Measurements from ENCODE around the gene CADPS.

The CADPS gene

DNA sequence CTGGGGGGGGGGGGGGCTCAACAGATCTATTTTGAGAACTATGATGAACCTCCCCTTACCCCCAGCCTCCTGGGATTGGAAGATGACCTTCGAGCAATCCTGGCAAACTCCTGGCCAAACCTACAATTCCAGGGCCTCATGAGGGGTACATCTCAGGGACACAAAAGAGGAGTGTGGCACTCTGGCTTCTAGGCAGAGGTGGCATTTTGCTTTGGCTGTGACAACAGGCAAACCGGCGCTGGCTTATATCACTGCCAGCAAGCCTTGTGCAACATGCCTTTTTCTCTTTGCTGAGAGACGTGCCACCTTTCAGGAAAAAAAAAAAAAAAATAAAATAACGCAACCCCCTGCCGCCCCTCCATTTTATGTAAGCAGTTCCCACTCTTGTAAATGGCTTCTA, 470.1 kb downstream of the CADPS start:
- DNase-seq = no peak

DNA sequence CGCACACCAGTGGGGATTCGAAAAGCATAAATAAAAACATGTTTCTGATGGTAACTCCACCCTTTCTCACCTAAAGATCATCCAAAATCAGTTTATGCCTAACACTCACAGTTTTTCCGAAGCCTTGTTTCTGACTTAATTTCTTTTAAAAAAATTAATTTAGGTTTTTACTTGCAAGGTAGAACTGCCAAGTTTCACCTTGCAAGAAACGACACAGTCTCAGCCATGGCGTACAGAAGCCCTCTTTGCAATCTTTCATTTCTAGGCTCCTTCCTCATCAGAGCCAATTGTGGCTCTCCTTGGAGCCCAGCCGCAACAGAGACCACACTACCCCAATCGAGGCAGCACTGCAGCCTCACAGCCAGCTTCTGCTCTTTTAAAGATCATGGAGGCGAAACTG, 470.9 kb downstream of the CADPS start:
- no peak for DNase-seq

DNA sequence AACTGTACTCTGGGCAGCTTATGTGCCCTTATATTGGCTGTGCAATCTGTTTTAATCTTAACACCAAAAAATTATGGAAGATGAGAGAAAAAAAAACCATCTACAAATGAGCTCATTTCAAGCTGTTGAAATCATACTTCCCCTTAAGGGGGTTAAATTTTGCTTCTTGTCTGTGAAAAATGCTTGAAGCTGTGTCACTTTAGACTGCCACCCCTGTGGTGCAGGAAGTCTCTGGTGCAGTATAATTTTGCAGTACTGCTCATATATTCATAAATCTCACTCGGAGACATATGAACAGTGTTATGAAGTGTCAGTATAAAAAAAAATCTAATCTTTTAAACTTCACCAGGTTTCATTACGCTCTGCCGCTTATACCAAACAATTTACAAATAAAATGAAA, 471.5 kb downstream of the CADPS start:
- no peak for DNase-seq

DNA sequence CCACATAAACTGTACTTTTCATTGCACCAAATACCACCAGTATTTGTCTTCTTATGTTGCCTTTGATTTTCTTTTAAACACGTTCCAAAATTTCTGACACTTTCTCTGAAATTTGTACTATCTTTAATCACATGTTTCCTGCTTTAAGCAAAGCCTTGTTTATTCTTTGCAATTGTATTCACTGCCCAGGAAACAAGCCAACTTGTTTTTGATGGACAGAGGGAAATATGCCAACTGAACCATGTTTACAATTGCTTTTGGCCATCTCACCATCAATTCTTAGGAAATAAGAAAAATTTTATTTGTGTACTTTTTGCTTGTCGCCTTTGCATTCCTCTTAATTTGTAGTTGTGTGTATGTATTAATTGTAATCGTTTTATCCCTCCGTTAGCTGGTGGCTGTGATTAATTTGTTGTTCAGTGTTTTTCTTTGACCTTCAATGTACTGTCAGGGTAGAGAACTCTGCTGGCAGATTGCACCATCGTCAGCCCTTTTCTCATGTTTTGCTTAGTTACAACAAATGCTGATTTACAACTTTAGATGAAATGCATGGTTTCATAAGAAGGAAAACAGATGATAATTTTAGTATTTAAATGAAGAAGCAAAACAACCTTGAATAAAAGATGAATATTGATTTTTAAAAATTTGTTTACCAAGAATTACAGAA, 482.5 kb downstream of the CADPS start:
- DNase-seq = no peak

DNA sequence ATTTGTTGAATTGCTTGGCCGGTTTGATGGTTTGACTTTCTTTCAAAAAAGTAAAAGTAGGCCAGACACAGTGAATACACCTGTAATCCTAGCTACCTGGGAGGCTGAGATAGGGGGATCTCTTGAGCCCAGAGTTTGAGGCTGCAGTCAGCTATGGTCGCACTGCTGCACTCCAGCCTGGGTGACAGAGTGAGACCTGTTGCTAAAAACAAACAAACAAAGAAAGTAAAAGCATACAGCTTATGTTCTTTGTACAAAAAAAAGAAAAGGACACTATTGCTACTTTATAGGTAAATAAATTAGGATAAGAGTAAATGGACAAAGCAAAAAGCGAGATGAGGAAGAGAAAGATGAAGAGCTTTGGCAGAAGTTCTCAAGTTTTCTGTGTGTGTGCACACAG, 488.0 kb downstream of the CADPS start:
- DNase-seq = no peak

DNA sequence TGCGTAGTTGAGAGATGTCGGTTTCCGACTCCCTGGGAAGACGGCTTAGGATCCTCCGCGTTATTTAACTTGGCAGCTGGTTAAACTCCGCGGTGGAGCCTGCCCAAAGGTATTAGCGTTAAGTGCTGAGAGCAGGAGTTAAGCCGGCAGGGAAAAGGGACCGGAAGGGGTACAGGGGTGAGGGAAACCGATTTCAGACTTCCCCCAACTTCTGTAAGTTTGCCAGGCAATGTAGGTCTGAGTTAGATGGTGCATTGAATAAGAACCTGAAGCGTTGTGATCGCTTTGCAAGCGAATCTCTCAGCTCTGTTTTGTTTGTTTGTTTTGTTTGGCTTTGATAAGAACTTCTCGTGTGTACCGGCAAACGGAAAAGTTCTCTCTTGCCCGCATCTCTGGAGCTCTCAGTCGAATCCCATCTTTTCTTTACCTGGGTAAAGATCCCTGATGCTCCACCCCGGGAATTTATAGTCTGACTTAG, 495.9 kb downstream of the CADPS start:
- DNase-seq = no peak

DNA sequence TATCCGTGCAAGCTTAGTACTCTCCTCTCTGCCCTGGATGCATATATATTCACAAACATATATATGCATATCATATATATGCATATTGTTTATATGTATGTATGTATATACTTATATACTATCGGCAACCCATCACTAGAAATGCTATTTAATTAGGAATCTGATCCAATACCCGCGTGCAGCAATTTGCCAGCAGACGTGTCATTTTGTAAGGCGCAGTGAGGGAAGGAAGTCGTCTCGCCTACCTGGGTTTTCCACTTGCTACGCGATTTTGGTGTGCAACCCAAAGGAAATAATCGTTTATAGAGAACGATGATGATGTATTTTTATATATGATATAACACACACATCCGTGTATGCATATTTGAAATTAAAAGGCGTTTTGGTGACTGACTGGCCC, 496.3 kb downstream of the CADPS start:
- no peak for DNase-seq

DNA sequence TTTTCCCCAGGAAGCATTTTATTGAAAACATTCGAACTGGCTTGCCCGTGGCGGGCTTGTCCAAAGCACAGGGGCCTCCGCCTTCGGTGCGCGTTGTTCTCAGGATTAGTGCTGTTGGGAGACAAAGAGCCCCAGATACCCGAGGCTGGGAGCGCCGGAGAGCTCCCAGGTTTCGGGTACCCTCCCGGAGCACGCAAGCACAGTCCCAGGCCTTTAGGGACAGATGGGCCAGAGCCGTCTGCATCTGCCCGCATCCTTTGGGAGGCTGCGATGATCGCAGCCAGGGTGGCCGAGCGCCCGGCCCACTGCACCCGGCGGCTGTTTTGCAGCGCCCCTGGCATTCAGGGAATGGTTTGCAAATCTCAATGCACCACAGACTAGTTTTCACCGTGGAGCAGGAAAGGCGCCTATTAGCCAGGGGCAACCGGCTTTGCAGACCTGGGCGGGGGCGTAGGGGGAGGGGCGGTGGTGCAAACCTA, 496.9 kb downstream of the CADPS start:
- DNase-seq = no peak

DNA sequence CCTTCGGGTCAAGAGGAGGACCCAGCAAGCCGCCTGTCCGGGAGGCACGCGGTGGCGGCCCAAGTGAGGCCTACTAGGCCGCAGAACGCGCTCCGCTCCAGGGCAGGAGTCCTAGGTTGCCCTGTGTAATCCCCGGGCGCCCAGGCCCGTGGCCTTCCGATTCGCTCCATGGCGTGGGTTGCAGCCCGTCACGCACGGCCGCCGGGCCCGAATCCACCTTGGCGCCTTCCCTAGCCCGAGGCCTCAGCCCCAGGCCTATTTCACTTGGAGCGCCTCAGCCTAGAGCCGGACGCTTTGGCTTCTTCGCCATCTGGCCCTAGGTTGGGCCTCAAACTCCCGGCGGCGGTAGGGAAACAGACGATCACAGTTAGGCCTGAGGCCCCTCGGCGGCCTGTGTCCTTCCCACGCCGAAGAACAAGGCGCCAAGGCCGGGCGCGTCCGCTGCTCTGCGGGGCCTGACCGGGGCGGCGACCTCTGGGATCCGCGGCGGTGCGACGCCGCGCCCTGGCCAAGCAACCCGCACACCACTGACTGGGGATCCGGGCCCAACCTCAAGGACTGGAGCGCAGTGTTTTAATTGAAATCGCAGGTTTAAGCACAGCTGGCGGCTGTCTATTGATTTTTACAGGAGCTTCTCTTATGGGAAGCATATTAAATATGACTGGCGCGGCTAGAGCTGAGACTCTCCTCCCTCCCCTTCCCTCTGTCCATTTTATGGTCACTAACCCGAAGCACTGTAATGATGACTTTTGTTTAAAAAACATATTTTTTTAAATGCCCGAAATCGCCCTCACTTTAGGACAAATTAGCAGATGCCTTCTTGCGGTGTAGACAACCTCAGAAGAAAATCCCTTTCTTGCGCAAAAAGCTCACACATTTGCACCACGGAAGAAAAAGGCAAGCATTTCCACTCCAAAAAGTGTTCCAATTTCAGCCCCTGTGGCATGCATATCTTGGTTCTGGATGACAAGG, 498.0 kb downstream of the CADPS start:
- DNase-seq = no peak

DNA sequence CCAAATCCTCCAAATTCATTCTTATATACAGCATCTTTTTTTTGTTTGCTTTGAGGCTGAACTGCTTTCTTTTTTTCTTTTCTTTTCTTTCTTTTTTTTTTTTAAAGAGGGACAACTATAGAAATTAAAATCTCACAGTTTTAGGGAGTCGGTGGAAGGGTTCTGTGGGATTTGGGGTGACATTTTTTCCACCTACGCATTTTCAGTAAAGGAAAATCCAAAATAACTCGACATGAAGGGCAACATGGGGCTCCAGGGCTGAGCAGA, 498.8 kb downstream of the CADPS start:
- DNase-seq = no peak

DNA sequence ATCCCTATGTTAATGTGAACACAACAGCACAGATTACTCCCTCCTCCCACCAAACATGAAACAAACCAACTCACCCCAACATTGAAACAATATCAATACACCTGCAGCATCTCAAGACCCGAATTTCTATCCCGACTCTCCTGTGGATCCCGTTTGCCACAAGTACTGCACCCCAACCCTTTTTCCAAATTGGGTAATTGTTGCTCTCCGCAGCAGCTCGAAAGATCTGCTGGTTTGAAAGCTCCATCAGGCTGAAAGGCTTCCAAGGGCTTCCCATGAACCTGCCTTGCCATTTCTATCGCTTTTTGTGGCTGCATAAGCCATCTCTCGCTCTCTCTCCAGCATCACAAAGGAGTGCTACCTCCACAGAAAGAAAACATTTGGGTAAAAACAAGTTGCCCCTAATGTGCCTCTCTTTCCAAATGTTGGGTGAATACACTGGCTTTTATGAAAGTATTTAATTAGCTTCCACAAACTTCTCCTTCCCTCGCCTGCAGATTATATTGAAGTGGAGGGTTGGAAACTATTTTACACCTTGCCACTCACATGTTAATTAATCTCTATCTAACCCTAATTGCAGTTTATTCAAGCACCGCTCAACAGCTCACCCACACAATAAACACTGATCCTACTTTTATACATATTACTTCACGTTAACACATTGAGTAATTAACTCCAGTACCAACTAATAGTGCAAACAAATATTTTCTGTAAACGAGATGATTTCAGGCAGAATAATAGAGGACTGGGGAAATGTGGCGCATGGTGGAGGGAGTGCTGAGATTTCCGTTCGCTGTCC, 499.4 kb downstream of the CADPS start:
- DNase-seq = no peak

DNA sequence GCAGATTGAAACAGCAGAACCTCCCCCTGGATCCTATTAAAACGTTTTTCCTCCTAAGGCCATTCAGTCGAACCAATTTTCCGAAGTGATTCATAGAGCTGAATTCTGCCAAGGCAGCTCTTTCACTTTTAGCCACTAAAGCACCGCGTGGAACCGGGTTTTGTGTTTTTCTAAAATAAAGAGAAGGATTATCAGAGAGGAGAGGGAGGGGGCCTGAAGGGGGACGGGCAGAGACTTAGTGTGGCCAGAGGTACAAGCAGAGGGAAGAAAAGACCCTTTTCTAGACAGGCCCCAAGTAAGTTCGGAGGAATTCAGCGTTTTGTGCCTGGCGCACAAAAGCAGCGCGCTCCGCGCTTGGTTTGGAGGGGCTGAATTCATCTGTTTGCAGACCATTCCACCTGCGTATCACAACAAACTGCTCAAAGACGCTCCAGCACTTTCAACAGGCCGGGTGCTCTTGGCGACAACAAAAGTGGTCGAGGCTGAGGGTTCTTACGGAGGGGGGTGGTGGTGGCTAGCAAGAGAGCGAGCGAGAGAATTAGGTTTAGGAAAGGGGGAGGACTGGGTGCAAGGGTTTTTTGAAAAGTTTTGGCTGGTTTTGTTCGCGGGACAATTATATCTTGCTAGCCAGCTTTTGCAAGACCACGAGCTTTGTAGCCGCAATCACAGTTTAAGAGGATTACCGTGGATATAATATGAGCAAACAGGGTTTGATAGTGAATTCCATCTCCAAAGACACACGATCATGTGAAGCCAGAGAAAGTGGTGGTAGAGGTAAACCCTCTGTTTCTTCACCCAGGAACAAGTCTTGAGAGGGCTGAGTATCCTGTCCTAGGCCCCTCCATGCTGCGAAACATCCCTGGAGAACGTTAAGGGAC, 500.6 kb downstream of the CADPS start:
- DNase-seq = no peak

DNA sequence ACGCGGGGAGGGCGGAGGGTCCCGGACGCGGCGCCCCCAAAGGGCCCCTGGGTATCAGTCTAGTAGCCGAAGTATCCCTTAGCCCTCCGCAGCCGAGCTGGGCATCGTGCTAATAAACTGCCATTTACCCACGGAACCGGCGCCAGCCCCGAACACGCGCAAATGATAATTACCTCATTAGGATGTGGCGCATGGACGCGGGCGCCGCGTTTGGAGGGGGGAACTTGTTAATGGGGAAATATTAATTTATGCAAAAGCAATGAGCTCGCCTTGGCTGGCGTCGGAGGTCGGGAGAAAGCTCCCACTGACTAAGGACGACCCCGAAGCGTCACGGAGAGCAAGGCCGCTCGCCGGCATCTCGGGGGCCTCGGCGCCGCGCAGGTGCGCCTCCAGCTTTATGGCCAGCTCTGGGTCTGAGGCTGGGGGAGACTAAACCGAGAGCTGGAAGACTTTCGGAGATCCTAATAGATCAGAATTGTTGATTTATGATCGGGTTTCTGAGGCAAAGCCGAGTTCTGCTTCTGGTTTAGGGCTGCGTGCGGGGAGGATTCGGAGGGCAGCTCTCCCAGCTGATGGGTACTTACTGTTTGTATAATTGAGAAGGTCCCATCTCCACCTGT, 501.4 kb downstream of the CADPS start:
- no peak for DNase-seq

DNA sequence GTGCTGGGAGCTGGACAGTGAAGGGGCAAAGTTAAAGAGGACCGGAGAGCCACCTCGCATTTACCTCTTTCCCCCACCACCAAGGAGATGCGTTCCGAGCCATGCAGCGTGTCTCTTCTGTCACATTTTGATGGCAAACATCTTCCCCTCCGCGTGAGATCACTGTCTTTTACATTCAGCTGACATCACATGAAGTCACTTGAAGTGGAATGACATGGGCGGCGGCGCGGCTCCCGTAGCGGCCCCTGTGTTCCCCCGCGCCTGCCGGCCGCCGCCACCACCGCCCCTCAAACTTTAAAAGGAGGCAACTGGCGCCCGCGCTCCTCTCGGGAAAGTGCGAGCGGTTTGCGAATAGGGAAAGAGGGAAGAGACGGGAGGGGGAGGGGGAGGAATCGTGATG, 502.0 kb downstream of the CADPS start, which contains the start of gene FEZF2:
TSS of gene FEZF2 (minus strand) at position 336 of the 400 bp plus-strand sequence. CDS start 682 bp downstream, outside the sequence.
- no peak for DNase-seq

DNA sequence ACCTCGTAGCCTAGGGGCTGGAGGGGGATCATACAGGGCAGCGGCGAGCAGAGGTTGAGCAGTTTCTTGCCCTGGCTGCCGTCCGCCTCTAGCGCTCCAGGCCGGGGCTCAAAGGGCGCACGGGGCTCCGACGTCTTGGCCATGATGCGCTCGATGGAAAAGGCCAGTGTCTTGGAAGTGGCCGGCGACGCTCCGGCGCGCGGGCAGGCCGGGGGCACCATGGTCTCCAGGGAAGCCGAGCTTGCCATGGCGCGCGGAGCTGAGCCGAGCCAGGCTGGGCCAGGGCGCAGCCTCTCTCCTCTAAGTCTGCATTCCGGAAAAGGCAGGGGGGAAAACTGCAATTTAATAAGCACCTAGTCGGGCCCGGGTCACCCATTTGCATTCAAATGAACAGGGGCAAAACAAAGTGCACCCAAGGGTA, 502.6 kb downstream of the CADPS start:
- DNase-seq = no peak

DNA sequence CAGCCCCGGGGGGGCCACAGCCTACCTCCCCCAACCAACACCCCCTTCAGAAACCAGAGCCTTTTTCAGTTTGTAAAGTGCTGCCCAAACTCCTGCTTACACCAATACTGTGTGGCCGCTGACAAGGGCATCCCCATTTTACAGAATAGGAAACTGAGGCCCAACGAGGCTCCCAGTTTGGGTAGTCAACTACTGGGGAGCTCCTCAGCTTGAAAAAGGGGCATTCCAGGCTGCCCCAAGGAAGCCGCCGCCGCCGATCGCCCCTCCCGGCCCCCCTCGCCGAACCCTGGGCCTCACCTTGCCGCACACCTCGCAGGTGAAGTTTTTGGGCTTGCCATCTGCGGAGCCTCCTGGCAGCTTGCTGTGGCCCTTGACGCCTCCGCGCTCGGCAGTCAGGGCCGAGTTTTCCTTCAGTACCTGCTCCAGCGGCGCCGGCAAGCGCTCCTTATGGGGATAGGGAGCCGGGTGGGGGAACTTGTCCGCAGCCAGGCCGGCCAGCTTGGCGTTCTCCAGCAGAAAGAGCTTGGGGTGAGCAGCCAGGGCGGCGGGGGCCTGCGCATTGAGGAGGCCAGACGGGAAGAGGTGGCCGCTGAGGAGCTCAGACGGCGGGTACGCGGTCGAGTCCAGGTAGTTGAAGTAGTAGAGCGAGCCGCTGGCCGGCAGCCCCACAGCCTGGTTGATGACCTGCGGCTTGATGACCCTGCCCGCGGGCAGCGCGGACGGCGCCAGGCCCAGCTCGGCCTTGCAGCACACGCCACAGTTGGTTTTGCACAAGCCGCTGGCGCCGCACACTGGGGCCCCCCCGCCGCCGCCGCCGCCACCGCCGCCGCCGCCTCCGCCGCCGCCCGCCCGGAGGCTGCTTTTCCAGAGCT, 503.3 kb downstream of the CADPS start:
- DNase-seq = no peak

DNA sequence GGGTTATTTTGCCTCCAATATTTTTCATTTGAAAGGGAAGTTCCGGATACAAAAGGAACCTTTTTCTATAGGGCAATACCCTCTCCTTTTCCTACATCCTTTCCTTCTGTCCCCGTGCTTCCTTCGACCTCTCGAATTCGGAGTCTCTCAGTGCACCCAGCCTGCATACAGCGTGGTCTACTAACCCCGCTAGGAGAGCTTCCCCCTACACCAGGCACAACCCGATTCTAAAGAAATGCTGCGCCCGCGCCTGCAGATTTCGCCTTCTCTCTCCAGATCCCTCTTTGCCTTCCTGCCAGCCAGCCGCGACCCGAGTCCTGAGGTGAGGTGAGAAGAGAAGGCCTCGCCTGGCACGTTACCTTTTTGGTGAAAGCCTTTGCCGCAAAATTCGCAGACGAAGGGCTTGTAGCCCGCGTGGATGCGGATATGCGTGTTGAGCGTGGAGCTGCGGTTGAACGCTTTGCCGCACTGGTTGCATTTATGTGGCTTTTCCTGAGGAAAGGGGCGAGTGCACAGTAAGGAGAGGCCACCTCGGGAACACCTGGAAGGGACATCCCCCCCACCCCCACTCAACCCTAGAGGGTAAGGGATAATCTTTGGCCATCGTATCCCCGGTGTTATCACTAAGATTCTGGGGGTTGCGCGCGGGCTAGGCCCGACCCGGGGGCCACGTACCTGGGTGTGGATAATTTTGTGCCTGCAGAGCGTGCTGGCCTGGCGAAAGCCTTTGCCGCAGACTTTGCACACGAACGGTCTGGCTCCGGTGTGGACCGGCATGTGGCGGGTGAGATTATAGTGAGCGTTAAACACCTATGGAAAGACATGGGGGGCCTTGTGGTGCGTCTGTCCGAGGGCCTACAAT, 504.1 kb downstream of the CADPS start:
- DNase-seq = no peak

DNA sequence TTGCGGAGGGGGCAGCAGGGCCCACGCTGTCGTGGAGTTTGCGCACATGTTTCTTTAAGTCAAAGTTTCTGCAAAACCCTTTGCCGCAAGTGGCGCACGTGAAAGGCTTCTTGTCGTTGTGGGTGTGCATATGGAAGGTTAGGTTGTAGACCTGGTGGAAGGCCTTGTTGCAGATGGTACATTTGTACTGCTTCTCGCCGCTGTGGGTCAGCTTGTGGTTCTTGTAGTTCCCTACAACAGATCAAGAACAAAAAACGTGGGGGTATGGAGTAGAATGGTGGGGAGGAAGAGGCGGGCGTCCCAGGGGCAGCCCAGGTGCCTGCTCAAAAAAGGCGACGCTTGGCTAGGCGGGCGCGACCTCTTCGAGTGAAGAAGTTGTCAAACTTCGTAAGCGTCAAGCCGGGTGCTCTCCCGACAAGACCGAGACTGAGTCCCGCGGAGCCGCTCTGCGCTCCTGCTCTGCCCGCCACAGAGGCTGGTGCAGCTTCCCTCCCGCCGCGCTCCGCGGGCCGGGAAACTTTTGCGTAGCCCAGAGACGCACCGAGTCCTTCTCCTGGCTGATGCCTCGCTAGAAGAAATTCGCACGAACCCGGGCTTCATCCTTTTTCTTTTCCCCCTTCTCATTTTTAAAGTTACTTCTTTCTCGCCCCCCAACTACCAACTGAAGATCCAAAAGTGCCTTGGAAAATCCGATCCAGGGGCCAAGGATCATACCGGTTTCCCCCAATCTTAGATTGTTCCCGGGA, 504.9 kb downstream of the CADPS start:
- DNase-seq = no peak

DNA sequence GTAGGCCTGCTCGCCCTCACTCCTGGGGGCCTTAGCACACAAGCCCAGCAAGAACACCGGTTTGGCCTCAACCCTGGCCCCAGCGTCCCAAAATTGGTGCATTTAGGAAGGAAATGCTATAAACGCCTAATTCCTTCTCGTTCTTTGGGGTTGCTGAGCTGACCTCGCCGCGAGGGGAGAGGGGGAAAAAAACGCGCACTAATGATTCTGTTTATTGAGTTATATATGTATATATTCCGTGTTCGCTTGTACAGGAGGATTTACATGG, 505.8 kb downstream of the CADPS start:
- no peak for DNase-seq

Data from NCI-H510A (cell line).